Bronchial epithelial cell (primary cell): ENCODE measurements around the gene MYO3A. TPM values are rescaled to one million over a fixed set of nuclear protein-coding genes. Genes with fewer than 3 reads are reported as not detected.

Experiments used
- DNase-seq: peaks from one replicate; pipeline ENCODE4 v3.0.0-alpha.2; 2010; ENCODE audit warnings: low read depth
- FAIRE-seq: peaks from 2 replicates; lab custom pipeline; 2011; peaks lifted over from hg19 to GRCh38; lab: Jason Lieb, UNC
- H3K27me3 ChIP-seq: 2 replicates; pipeline ENCODE4 v1.5.1; 2011; ENCODE audit warnings: low read length; ENCODE audit not compliant: control insufficient read depth, insufficient read depth
- H3K36me3 ChIP-seq: 2 replicates; pipeline ENCODE4 v1.5.1; 2011; ENCODE audit warnings: low read length; ENCODE audit not compliant: control insufficient read depth, insufficient read depth
- H3K4me3 ChIP-seq: 2 replicates; pipeline ENCODE4 v1.5.1; 2011; ENCODE audit warnings: mild to moderate bottlenecking, low read depth, low read length, control low read depth
- CTCF ChIP-seq: IDR thresholded peaks from 2 replicates; pipeline ENCODE4 v1.5.1; 2011; ENCODE audit warnings: mild to moderate bottlenecking, moderate library complexity, low read length, control low read depth, inconsistent platforms; ENCODE audit not compliant: insufficient read depth, severe bottlenecking
- total RNA-seq: library from RNA; depleted of rRNA; stranded (reverse); fragments of >200 nt; gene quantifications from 2 replicates; pipeline ENCODE4 v1.2.1, GENCODE V29; 2014

MYO3A gene
- total RNA-seq, 1 donor from 2014 or later, result not detected

DNA sequence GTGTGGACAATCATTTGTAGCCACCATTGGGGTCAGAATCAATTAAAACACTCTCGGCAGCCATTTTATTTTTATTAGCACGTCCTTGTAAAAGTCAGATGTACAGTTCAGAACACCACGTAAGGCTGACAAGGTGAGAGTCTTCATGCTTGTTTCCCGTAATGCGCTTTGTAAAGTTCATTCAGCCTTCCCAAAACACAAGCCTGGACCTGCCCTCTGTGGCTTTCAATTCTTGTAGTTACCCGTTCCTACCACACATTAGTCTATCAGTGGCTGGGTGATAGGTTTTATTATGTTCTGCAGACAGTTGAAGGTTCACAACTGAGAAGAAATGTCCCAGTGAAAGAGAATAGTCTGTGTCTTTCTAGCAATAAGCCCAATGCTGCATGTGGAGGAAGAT lies 317.9 kb downstream of the MYO3A start:
- no peak for TF ChIP-seq CTCF
- FAIRE-seq (no peak), DNase-seq (peak; percentile 11)
- no peak overlapping the region for H3K4me3 ChIP-seq
- no peaks in the 10 kb centered on the region for H3K36me3 ChIP-seq
- H3K27me3 ChIP-seq, result no peaks in the 10 kb centered on the region

DNA sequence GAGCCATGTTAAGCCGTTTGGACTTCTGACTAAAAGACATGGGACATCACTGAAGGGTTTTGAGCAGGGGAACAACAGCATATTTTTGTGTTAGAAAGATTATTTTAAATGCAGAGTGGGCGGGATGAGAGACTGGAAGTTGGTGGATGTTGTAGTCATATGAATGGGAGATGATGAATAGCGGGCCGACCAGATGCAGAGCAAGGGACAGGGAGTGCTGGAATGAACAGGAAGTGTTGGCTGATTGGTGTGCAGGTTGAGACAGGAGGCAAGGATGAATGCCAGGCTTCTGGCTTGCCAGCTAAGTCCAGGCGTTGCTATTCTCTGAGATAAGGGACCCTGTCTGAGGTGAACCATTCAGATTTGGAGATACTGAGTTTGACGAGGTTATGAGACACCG lies 320.6 kb downstream of the MYO3A start:
- Histone ChIP-seq H3K4me3 (no peak overlapping the region), H3K27me3 (no peaks in the 10 kb centered on the region), H3K36me3 (no peaks in the 10 kb centered on the region)
- FAIRE-seq, result no peak
- DNase-seq, result no peak
- TF ChIP-seq CTCF, result no peak

DNA sequence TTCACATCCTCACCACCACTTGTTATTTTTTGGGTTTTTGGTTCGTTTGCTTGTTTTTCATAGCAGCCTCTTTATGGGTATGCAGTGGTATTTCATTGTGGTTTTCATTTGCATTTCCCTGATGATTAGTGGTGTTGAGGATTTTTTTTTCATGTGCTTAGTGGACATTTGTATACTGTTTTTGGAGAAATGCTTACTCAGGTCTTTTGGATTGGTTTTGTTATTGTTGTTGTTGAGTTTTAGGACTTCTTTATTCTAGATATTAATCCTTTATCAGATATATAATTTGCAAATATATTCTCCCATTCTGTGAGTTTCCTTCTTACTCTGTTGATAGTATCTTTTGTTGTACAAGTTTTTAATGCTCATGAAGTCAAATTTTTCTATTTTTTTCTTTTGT lies 325.3 kb downstream of the MYO3A start:
- no peaks in the 10 kb centered on the region for H3K36me3 ChIP-seq
- no peak for FAIRE-seq
- no peaks in the 10 kb centered on the region for H3K27me3 ChIP-seq
- no peak for TF ChIP-seq CTCF
- no peak overlapping the region for H3K4me3 ChIP-seq
- DNase-seq, result no peak
